Esophagus muscularis mucosa (tissue), 4 donors: Measurements from ENCODE around the gene MAML3. TPM values are rescaled to one million over a fixed set of nuclear protein-coding genes. Genes with fewer than 3 reads are reported as not detected.
A peak's percentile ranks its signal among the peaks of the same experiment; 100 is the strongest.

Experiments
- DNase-seq: peaks from one replicate; pipeline ENCODE4 v3.0.0-alpha.2; 2017; ENCODE audit errors: extremely low spot score
- H3K27ac ChIP-seq, 4 donors: fragments of 200-600 bp; sonication (generic); replicated peaks in 1 of 4; 1 replicate in 3 of 4; 2 replicates in 1 of 4; pipeline ENCODE4 v1.5.1; 2016 to 2019; ENCODE audit warnings: mild to moderate bottlenecking in 1 of 4
- H3K27me3 ChIP-seq, 4 donors: fragments of 200-600 bp; sonication (generic); one replicate each; pipeline versions ENCODE4 v1.5.1 to v1.6.0; 2016 to 2019
- H3K36me3 ChIP-seq, 4 donors: fragments of 200-600 bp; sonication (generic); one replicate each; pipeline ENCODE4 v1.5.1; 2016 to 2019
- H3K4me1 ChIP-seq, 4 donors: fragments of 200-600 bp; sonication (generic); one replicate each; pipeline ENCODE4 v1.5.1; 2016 to 2019
- H3K4me3 ChIP-seq, 4 donors: fragments of 200-600 bp; sonication (generic); 1 replicate in 2 of 4; 2 replicates in 2 of 4; pipeline ENCODE4 v1.5.1; 2016 to 2019; ENCODE audit warnings: mild to moderate bottlenecking in 4 of 4, moderate library complexity in 1 of 4
- H3K9me3 ChIP-seq, 4 donors: fragments of 200-600 bp; sonication (generic); 1 replicate in 3 of 4; 2 replicates in 1 of 4; pipeline ENCODE4 v1.5.1; 2016 to 2019
- EP300 ChIP-seq: sonication (generic); formaldehyde crosslinking; IDR thresholded peaks from one replicate; pipeline ENCODE4 v1.6.1; 2017; ENCODE audit warnings: antibody characterized with exemption
- POLR2A ChIP-seq: fragments of 450-650 bp; IDR thresholded peaks from one replicate; pipeline ENCODE4 v1.6.1; 2017; ENCODE audit warnings: antibody characterized with exemption, moderate library complexity, mild to moderate bottlenecking, low read depth
- POLR2AphosphoS5 ChIP-seq, 2 donors: sonication (generic); formaldehyde crosslinking; IDR thresholded peaks; one replicate each; pipeline ENCODE4 v1.6.1; 2017; ENCODE audit warnings: antibody characterized with exemption in 2 of 2
- WGBS: methylation state at CpG from one replicate; pipeline ENCODE4 v1.1.5; 2018; 5-methylcytosine and 5-hydroxymethylcytosine counted together
- intact Hi-C: fragments of 100-400 bp; cut with DNase I; formaldehyde crosslinking; loops from one replicate; pipeline ENCODE4 v1.15.1; 2023
- total RNA-seq, 4 donors: library from RNA; depleted of rRNA; stranded (reverse); fragments of >200 nt; gene quantifications; one replicate each; pipeline versions ENCODE4 v1.1.0 to v1.2.1, GENCODE V29; 2016
- TF ChIP-seq, protein P1 (sequence below), 3 experiments: fragments of 200-600 bp in 2 of 3; fragments of 450-650 bp in 1 of 3; sonication (generic) in 2 of 3; IDR thresholded peaks; one replicate each; pipeline ENCODE4 v1.5.1; 2017 to 2019; ENCODE audit warnings: antibody characterized with exemption in 3 of 3, mild to moderate bottlenecking in 2 of 3, moderate library complexity in 1 of 3

The MAML3 gene
- total RNA-seq, 4 donors from 2014 or later, result 5.0 to 8.7 (median 7.1) TPM

DNA sequence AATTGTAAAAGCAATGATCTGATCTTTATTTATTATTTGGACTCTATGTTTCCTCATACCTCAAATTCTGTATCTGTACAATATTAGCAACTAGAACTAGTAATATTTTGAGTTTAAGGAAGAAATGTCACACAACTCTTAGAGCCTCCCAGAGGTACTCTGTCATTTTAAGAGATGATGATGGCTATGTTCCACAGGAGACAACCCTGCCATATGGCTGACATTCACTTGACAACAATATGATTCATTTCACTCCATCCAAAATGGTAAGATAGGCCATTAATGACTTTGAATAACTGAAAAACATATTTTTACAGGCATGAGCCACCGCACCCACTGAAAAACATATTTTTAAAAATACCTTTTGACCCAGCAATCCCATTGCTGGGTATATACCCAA lies 190.3 kb downstream of the MAML3 start:
- no peak for TF ChIP-seq POLR2A
- no peak for TF ChIP-seq POLR2AphosphoS5 (IDR thresholded peaks at IDR 0.05)
- no peak for TF ChIP-seq EP300
- TF ChIP-seq, protein P1, sequence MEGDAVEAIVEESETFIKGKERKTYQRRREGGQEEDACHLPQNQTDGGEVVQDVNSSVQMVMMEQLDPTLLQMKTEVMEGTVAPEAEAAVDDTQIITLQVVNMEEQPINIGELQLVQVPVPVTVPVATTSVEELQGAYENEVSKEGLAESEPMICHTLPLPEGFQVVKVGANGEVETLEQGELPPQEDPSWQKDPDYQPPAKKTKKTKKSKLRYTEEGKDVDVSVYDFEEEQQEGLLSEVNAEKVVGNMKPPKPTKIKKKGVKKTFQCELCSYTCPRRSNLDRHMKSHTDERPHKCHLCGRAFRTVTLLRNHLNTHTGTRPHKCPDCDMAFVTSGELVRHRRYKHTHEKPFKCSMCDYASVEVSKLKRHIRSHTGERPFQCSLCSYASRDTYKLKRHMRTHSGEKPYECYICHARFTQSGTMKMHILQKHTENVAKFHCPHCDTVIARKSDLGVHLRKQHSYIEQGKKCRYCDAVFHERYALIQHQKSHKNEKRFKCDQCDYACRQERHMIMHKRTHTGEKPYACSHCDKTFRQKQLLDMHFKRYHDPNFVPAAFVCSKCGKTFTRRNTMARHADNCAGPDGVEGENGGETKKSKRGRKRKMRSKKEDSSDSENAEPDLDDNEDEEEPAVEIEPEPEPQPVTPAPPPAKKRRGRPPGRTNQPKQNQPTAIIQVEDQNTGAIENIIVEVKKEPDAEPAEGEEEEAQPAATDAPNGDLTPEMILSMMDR (IDR thresholded peaks at IDR 0.05), result no peak
- DNase-seq, result no peak
- H3K4me1 ChIP-seq, result peaks cover 11 to 58% (median 49%) of the 10 kb centered on the region in 4 donors
- intact Hi-C loops, result no loop called here
- no peak overlapping the region for H3K27ac ChIP-seq
- no peak overlapping the region for H3K4me3 ChIP-seq
- no peaks in the 10 kb centered on the region for H3K9me3 ChIP-seq
- 94% methylated on average over 1 of the region's 1 CpG for WGBS
- no peaks in the 10 kb centered on the region for H3K27me3 ChIP-seq
- no peaks in the 10 kb centered on the region for H3K36me3 ChIP-seq

DNA sequence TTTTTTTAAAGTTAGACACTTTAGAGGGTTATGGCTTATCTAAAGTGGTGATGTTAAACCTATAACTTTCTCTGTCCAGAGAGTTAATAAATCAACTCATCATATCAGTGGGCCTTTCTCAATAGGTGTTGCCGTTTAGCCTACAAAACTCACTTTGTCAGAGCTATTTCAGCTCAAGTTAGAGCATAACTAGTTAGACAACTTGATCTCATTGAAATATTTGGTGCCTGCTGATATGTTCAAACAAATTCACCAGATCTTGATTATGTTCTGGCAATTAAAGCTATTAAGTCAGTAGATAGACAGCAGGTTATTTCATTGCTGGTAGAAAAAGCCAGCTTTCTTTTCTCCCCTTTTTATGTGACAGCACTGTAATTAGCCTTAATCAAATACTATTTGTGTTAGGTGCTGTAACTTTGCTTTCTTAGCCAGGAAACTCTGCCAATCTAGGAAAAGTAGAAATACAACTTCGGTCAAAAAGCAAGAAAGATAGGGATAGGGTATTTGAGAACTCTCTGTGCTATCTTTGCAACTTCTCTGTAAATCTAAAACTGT lies 191.8 kb downstream of the MAML3 start:
- intact Hi-C loops, result no loop called here
- Histone ChIP-seq H3K9me3 (no peaks in the 10 kb centered on the region), H3K36me3 (no peaks in the 10 kb centered on the region), H3K27me3 (no peaks in the 10 kb centered on the region), H3K4me3 (no peak overlapping the region), H3K4me1 (peaks cover 11 to 44% (median 42%) of the 10 kb centered on the region in 4 donors), H3K27ac (peak overlapping the region; percentile 5 to 32 (median 24))
- DNase-seq, result no peak
- WGBS, result 53% methylated on average over 2 of the region's 2 CpGs
- TF ChIP-seq POLR2AphosphoS5 (IDR thresholded peaks at IDR 0.05) (no peak), POLR2A (no peak), EP300 (no peak)
- TF ChIP-seq, protein P1 (IDR thresholded peaks at IDR 0.05), result no peak

DNA sequence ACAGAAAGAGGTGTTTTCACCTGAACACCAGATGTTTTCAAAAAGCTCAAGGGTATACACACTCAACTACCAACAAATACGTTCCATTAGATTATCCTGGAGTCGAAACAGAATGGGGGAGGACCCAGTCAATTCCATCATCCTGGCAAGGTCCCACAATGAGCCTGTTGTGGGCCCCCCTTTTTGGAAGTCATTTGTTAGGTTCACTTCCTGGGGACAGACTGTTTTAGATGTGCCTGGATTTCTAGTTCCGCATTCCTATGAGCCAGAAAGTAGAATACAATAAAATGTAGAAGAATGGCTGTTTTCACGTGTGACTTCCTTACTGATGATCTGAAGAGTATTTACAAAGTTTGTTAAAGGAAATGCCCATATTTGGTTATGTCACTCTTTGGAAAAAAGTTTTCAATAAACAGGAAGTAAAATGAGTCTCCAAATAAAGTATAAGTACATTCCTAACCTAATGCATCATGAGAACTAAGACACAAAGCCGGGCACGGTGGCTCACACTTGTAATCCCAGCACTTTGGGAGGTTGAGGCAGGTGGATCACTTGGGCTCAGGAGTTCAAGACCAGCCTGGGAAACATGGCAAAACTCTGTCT lies 192.5 kb downstream of the MAML3 start:
- Histone ChIP-seq H3K36me3 (no peaks in the 10 kb centered on the region), H3K4me3 (no peak overlapping the region), H3K27ac (peak overlapping the region in 3 of 4 donors; percentile 20 to 32 (median 28)), H3K4me1 (peaks cover 9 to 50% (median 43%) of the 10 kb centered on the region in 4 donors), H3K9me3 (no peaks in the 10 kb centered on the region), H3K27me3 (no peaks in the 10 kb centered on the region)
- WGBS, result 82% methylated on average over 6 of the region's 6 CpGs
- TF ChIP-seq, protein P1 (IDR thresholded peaks at IDR 0.05), result no peak
- no peak for TF ChIP-seq POLR2A
- TF ChIP-seq POLR2AphosphoS5 (IDR thresholded peaks at IDR 0.05), result no peak
- TF ChIP-seq EP300, result no peak
- no peak for DNase-seq
- intact Hi-C loops, result no loop called here

DNA sequence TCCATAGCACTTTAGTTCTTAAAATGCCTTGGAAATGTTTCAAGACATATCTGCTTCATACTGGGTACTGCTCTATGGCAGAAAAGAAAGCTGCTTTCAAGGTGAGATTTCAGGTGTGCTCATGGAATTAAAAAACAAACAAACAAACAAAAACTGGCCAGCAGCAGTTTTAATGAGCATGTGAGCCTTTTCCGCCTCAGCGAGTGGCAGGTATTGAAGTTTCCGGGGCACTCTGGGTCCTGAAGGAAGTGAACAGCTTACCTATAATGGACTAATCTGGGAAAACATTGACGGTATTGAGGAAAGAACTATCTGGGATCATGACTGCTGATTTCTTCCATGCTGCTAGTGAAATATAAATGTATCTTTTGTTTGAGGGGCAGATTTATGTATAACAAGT lies 194.6 kb downstream of the MAML3 start:
- DNase-seq, result no peak
- Histone ChIP-seq H3K27ac (no peak overlapping the region), H3K36me3 (no peaks in the 10 kb centered on the region), H3K4me3 (no peak overlapping the region), H3K27me3 (no peaks in the 10 kb centered on the region), H3K9me3 (no peaks in the 10 kb centered on the region), H3K4me1 (peaks cover 0 to 39% (median 35%) of the 10 kb centered on the region in 4 donors)
- TF ChIP-seq POLR2AphosphoS5 (IDR thresholded peaks at IDR 0.05) (no peak), EP300 (no peak), POLR2A (no peak)
- TF ChIP-seq, protein P1 (IDR thresholded peaks at IDR 0.05), result no peak
- intact Hi-C loops, result no loop called here
- WGBS, result 97% methylated on average over 4 of the region's 4 CpGs
